ENCODE results near the gene MYH6. TPM values are rescaled to one million over a fixed set of nuclear protein-coding genes. Genes with fewer than 3 reads are reported as not detected.

MYH6 gene
- total and polyA plus RNA-seq, 10 donors = 0.35 to 0.82 (median 0.40) TPM; not detected in 6

GRCh38 chr14:23450379-23450778 lies 42.3 kb upstream of the MYH6 start:
- no peak for DNase-seq
- TF ChIP-seq POLR2AphosphoS5 (IDR thresholded peaks at IDR 0.05) (no peak), CTCF (IDR thresholded peaks at IDR 0.05 in 8 of 11, conservative IDR thresholded peaks at IDR 0.05 in 3 of 11) (no peak), POLR2A (IDR thresholded peaks at IDR 0.05) (no peak)
- peaks cover 0 to 4% (median 0%) of the 10 kb centered on the region in 8 donors for H3K9me3 ChIP-seq
- intact Hi-C loops (cut with DNase I; ENCODE audit: low total_unique reads) = no loop called here
- 60 to 96% (median 82%) methylated on average over 2 of the region's 2 CpGs for WGBS, 5 donors
- no peak overlapping the region for H3K27ac ChIP-seq
- no peaks in the 10 kb centered on the region for H3K36me3 ChIP-seq
- no peak overlapping the region for H3K4me3 ChIP-seq
- H3K27me3 ChIP-seq (replicated peaks in 1 of 7) = peaks cover 0 to 16% (median 0%) of the 10 kb centered on the region in 7 donors
- H3K4me1 ChIP-seq = no peaks in the 10 kb centered on the region

- H3K36me3 ChIP-seq = no peaks in the 10 kb centered on the region
- intact Hi-C loops (cut with DNase I; ENCODE audit: low total_unique reads) = no loop called here
- 83 to 100% (median 90%) methylated on average over 1 of the region's 1 CpG for WGBS, 5 donors
- no peak for DNase-seq
- H3K4me3 ChIP-seq = no peak overlapping the region
- TF ChIP-seq CTCF (IDR thresholded peaks at IDR 0.05 in 8 of 11, conservative IDR thresholded peaks at IDR 0.05 in 3 of 11) (no peak), POLR2AphosphoS5 (IDR thresholded peaks at IDR 0.05) (no peak), POLR2A (IDR thresholded peaks at IDR 0.05) (no peak)
- peaks cover 0 to 16% (median 0%) of the 10 kb centered on the region in 7 donors for H3K27me3 ChIP-seq (replicated peaks in 1 of 7)
- no peak overlapping the region for H3K27ac ChIP-seq
- peaks cover 0 to 4% (median 0%) of the 10 kb centered on the region in 8 donors for H3K9me3 ChIP-seq
- H3K4me1 ChIP-seq = no peaks in the 10 kb centered on the region
These were observed 41.2 kb upstream of the MYH6 start for GRCh38 chr14:23449314-23449713.

GRCh38 chr14:23447361-23448350 lies 39.6 kb upstream of the MYH6 start:
- Histone ChIP-seq H3K9me3 (peaks cover 0 to 4% (median 0%) of the 10 kb centered on the region in 8 donors), H3K36me3 (no peaks in the 10 kb centered on the region), H3K4me3 (no peak overlapping the region), H3K27me3 (replicated peaks in 1 of 7) (peaks cover 0 to 11% (median 0%) of the 10 kb centered on the region in 7 donors), H3K27ac (no peak overlapping the region), H3K4me1 (no peaks in the 10 kb centered on the region)
- TF ChIP-seq CTCF (IDR thresholded peaks at IDR 0.05 in 8 of 11, conservative IDR thresholded peaks at IDR 0.05 in 3 of 11) (no peak), POLR2A (IDR thresholded peaks at IDR 0.05) (no peak)
- intact Hi-C loops (cut with DNase I; ENCODE audit: low total_unique reads) = no loop called here
- WGBS, 5 donors = 83 to 88% (median 86%) methylated on average over 7 of the region's 7 CpGs
- no peak for DNase-seq

- WGBS, 5 donors = 72 to 87% (median 82%) methylated on average over 4 of the region's 4 CpGs
- Histone ChIP-seq H3K9me3 (no peaks in the 10 kb centered on the region), H3K4me3 (no peak overlapping the region), H3K27me3 (replicated peaks in 1 of 7) (peaks cover 0 to 13% (median 0%) of the 10 kb centered on the region in 7 donors), H3K36me3 (no peaks in the 10 kb centered on the region), H3K4me1 (peaks cover 0 to 5% (median 0%) of the 10 kb centered on the region in 6 donors), H3K27ac (no peak overlapping the region)
- no peak for TF ChIP-seq POLR2AphosphoS5 (IDR thresholded peaks at IDR 0.05)
- TF ChIP-seq CTCF (IDR thresholded peaks at IDR 0.05 in 8 of 11, conservative IDR thresholded peaks at IDR 0.05 in 3 of 11) = no peak
- TF ChIP-seq POLR2A (IDR thresholded peaks at IDR 0.05) = no peak
- no peak for DNase-seq
- intact Hi-C loops (cut with DNase I; ENCODE audit: low total_unique reads) = no loop called here
These were observed 38.3 kb upstream of the MYH6 start for GRCh38 chr14:23446291-23446851.

Measured in spleen (tissue), 11 donors.